ENCODE results near the gene PRR23A.
"Not testable (repeated sequence)": the region's sequence is repeated elsewhere in the genome, so short reads cannot be mapped to it uniquely, and the experiment has no call there.

PRR23A gene

GRCh38 chr3:139006051-139006716 is at the start of gene PRR23A:
TSS of gene PRR23A (minus strand) at chr3:139006268. CDS start at chr3:139006268, 0 bp downstream.
- no peak for DNase-seq

- no peak for DNase-seq
Measured at GRCh38 chr3:139052802-139053600, 46.9 kb upstream of the PRR23A start.

DNA sequence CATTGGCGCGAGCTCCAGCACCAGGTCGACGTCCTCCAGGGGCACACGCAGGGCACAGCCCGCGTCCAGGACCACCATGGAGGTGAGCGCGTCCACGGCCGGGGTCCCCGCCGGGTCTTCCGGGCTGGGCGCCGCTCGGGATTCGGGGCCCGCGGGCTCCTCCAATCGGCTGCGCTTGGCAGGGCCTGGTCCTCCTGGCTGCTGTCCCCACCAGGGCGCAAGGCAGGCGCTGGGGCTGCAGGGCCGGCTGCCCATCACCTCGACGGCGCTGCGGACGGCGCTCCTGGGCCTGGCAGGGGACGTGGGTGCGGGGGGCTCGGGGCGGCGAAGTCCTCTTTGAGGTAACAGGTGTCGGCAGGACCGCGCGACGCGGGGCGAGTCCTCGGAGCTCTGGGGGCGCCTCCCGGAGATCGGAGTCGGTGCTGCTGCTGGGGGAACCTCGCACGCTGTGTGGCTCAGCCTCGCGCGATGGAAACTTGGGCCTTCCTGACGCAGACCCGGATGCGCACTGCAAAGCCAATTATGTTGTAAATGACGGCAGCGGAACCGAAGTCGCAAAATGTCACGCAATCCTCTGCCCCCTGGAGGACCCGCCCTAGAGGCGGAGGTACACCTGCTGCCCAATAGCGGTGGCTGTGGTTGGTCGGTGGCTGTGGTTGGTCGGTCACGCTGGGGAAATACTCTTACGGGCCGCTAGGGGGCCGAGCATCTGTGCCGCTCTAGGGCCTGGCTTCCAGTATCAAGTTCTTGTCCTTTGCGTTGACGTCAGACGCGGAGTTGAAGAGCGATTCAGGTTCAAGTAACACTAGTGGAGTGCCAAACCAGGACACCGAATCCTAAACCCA is 38.5 kb upstream of the PRR23A start, which contains the start of gene PRR23C:
PRR23C (minus strand) TSS at position 527 of the 845 bp plus-strand sequence; CDS start at position 255, 272 bp downstream.
- no peak for DNase-seq

- DNase-seq: no peak
Measured at GRCh38 chr3:139043554-139044365, 37.7 kb upstream of the PRR23A start.

DNA sequence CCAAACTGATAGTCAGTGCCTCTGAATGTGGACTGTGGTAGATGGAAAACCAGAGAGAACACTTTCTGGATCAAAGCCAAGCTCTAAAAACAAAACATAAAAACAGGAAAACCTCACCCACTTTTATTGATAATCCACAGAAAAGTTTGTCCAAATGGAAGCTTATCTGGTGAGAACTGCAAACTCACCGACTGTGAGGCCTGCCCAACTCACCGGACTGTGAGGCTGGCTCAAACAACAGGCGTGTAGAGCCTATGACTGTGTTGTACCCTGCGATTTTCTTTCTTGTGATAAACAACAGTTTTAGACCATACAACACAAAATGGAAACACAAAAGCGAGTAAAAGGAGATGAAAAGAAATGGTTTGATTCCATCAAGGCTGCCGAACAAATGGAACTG is 31.4 kb upstream of the PRR23A start:
- DNase-seq: no peak

GRCh38 chr3:139032326-139033002 is 26.4 kb upstream of the PRR23A start:
- DNase-seq: no peak

GRCh38 chr3:139030576-139030975 is 24.5 kb upstream of the PRR23A start:
- DNase-seq: not testable (repeated sequence)

DNA sequence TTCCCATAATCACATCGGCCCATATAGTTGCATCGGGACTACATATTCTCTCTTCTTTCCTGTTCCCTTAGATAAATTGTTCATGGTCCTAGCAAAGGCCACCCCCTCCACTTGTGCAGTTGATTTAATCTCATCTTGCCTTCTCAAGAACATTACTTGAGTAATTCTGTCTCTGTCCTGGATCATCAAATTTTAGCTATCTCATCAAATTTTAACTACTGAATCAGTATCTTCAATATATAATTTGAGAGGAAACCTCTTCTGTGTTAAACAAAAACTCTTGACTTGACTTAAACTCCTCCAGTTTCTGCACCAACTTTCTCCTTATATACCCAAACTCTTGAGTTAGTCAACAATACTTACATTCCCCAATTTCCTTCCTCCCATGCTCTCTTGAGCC is 18.9 kb upstream of the PRR23A start:
- DNase-seq: no peak

DNA sequence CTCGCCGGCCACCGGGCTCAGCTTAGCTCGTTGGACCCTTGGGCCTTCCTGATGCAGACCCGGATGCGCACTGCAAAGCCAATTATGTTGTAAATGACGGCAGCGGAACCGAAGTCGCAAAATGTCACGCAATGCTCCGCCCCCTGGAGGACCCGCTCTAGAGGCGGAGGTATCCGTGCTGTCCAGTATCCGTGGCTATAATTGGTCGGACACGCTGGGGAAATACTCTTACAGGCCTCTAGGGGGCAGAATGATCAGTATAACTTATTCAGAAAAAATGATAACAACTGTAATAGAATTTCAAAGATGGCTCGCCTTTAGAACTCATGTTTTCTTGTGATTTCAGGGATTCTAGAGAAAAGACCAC is 14.8 kb upstream of the PRR23A start, which contains the start of gene PRR23B:
PRR23B (minus strand) TSS at position 59 of the 367 bp plus-strand sequence. CDS start 265 bp downstream, outside the sequence.
- DNase-seq: peak in 1 of 2 experiments; percentile 2

DNA sequence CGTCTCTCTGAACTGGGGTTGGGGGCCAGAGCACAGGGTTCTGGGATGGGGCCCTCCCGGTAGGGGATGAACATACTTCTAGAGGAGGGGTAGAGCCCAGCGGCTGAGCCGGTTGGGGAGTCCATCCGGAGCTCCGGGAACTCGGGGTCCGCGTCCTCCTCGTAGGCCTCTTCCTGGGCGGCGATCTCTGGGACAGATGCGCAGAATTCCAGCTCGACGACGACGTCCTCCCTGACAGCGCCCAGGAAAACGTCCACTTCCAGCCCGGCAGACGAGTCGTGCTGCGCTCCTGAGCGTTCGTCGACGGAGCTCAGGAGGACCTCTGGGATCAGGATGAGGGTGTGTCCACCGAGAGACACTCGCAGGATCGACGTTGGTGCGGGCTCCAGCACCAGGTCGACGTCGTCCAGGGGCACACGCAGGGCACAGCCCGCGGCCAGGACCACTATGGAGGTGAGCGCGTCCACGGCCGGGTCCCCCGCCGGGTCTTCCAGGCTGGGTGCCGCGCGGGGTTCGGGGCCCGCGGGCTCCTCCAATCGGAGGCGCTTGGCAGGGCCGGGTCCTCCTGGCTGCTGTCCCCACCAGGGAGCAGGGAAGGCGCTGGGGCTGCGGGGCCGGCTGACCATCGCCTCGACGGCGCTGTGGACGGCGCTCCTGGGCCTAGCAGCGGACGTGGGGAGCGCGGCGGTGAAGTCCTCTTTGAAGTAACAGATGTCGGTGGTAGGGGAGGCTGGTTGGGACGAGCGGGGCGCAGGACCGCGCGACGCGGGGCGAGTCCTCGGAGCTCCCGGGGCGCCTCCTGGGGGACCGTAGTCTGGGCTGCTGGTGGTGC is 14.2 kb upstream of the PRR23A start:
- no peak for DNase-seq

GRCh38 chr3:139016430-139017048 is 10.5 kb upstream of the PRR23A start:
- DNase-seq: no peak

- DNase-seq: no peak
Measured at GRCh38 chr3:139005356-139005993, 593 bp downstream of the PRR23A start.

GRCh38 chr3:138995706-138996105 is 10.4 kb downstream of the PRR23A start:
- no peak for DNase-seq

DNA sequence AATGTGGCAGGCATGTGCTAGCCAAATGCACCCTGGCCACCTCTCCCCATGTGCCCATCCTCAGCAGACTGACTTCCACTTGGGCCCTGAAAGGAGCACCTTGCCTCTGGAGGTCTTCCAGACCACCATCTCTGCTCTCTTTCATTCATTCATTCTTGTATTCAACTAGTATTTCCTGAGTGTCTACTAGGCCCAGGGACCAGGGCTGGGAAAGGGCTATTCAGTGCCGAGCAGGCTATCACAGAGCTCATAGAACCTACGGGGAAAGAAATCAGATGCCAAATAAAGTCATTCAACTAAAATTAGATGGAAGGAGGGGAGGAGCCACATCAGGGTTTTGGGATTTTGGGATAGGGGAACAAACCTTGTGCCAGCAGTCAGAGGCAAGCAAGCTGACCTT is 18.9 kb downstream of the PRR23A start:
- no peak for DNase-seq

DNA sequence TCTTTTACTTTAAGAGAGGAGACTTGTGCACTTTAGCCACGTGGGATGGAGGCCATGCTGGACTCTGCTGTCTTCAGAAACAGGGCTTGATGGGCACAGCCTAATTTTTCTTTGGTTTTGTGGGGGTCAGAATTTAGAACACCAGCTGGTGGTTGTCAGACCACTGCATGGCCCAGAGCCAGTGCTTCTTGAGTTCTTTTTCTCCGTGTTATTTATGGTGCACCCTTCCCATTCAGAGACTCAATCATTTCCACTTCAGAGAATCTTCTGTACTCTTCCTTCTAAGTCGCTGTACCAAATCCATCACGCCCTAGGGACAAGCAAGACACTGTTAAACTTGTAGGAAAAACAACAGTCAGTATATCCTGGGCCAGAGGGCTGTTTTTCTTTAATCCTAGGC is 20.1 kb downstream of the PRR23A start:
- DNase-seq: no peak

DNA sequence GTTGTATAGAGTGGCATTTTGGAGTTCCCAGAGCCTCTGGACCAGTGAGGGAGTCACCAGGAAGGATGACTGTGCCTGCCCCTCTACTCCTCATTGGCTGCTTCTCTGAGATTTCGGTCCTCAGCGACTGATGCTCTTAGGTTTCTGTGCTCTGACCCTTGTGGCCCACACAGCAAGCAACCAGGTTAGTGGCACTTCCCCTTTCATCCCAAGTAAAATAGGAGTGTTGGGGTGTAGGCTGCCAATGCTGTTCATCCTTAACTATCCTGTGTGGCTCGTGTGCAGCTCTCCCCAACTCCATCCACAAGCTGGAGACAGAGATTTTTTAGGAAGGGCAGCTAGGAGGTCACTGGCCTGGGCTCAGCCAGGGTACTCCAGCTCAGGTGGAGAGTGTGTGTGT is 21.3 kb downstream of the PRR23A start:
- DNase-seq: no peak

DNA sequence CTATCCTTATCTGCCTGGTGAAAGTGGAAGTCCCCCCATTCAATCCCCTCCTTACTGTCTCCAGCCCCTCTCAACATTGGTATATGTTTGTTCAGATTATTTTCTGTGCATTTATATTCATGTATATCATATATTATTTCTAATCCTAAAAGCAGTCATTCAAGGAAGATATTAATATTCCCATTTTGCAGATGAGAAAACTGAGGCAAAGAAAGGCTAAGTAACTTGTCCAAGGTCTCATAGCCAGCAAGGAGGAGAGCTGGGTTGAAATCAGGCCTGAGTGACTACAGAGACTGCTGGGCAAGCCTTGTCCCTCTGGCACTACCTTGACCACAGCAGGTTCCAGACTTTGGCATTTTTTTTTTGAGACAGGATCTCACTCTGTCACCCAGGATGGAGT is 30.0 kb downstream of the PRR23A start:
- DNase-seq: no peak

DNA sequence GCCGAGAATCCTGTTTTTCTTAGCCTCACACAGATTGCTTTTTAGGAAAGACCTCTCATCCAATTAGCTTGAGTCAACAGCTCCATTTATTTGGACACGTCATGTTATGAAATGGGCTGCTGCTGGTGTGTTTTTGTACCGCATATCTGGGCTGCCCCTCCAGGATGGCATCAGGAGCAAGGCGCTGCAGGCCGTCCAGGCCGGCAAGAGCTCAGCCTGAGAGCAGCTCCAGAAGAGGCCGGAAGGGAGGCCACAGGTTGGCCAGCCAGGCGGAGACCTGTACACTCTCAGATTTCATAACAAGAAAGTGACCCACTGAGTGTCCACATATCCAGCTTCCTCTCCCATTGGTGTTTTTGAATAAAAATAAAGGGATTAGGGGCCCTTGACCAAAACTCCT is 30.7 kb downstream of the PRR23A start:
- DNase-seq: no peak

GRCh38 chr3:138974462-138974861 is 31.6 kb downstream of the PRR23A start:
- no peak for DNase-seq

GRCh38 chr3:138972941-138973340 is 33.1 kb downstream of the PRR23A start:
- no peak for DNase-seq

Measured in NCI-H526 (cell line).